HG03175 (cell line): ENCODE data around the gene ANKIB1.
A peak's percentile ranks its signal among the peaks of the same experiment; 100 is the strongest.
"Not testable (repeated sequence)": the region's sequence is repeated elsewhere in the genome, so short reads cannot be mapped to it uniquely, and the experiment has no call there.

Experiments
- ATAC-seq: cut with Tn5 transposase; IDR thresholded peaks from one replicate; pipeline ENCODE4 v1.9.1; 2021; ENCODE audit warnings: mild to moderate bottlenecking, moderate library complexity; ENCODE audit not compliant: unreplicated experiment

Gene ANKIB1

GRCh38 chr7:92245487-92246359 lies at the start of gene ANKIB1, which contains the start of gene KRIT1:
ANKIB1 (plus strand) TSS chr7:92245974; CDS start chr7:92294979, 49,005 bp downstream.
KRIT1 (minus strand) TSS chr7:92245914; CDS start chr7:92242135, 3,779 bp downstream.
- ATAC-seq: peak; percentile 82

GRCh38 chr7:92200791-92201190 lies 45.0 kb upstream of the ANKIB1 start:
- no peak for ATAC-seq

GRCh38 chr7:92205987-92206386 lies 39.8 kb upstream of the ANKIB1 start:
- no peak for ATAC-seq

GRCh38 chr7:92206672-92207071 lies 39.1 kb upstream of the ANKIB1 start:
- ATAC-seq: no peak

GRCh38 chr7:92221766-92222165 lies 24.0 kb upstream of the ANKIB1 start:
- ATAC-seq: no peak

- no peak for ATAC-seq
These were observed 18.8 kb upstream of the ANKIB1 start for GRCh38 chr7:92226981-92227380.

GRCh38 chr7:92228100-92228499 lies 17.7 kb upstream of the ANKIB1 start:
- no peak for ATAC-seq

- no peak for ATAC-seq
These were observed 17.0 kb upstream of the ANKIB1 start for GRCh38 chr7:92228742-92229141.

- ATAC-seq: no peak
These were observed 15.2 kb upstream of the ANKIB1 start for GRCh38 chr7:92230547-92230946.

- no peak for ATAC-seq
These were observed 2.8 kb upstream of the ANKIB1 start for GRCh38 chr7:92242972-92243371.

GRCh38 chr7:92244808-92245486 lies 827 bp upstream of the ANKIB1 start:
- ATAC-seq: peak; percentile 6

GRCh38 chr7:92246360-92247101 lies 757 bp downstream of the ANKIB1 start:
- ATAC-seq: peak; percentile 34

- no peak for ATAC-seq
These were observed 4.8 kb downstream of the ANKIB1 start for GRCh38 chr7:92250603-92251002.

- ATAC-seq: no peak
These were observed 5.4 kb downstream of the ANKIB1 start for GRCh38 chr7:92251181-92251580.

- ATAC-seq: no peak
These were observed 7.5 kb downstream of the ANKIB1 start for GRCh38 chr7:92253251-92253650.

GRCh38 chr7:92254800-92255199 lies 9.0 kb downstream of the ANKIB1 start:
- not testable (repeated sequence) for ATAC-seq

GRCh38 chr7:92255308-92255707 lies 9.5 kb downstream of the ANKIB1 start:
- ATAC-seq: no peak

GRCh38 chr7:92259062-92259461 lies 13.3 kb downstream of the ANKIB1 start:
- ATAC-seq: no peak

GRCh38 chr7:92259610-92260247 lies 14.0 kb downstream of the ANKIB1 start:
- no peak for ATAC-seq

- ATAC-seq: no peak
These were observed 14.5 kb downstream of the ANKIB1 start for GRCh38 chr7:92260248-92260781.
